NCI-H1092 (cell line): ENCODE data around the gene TMBIM4.
A peak's percentile ranks its signal among the peaks of the same experiment; 100 is the strongest.
"Not testable (repeated sequence)": the region's sequence is repeated elsewhere in the genome, so short reads cannot be mapped to it uniquely, and the experiment has no call there.

ENCODE experiments used
- DNase-seq: peaks from one replicate; lab custom pipeline; 2025; lab: John Stamatoyannopoulos, UW

The TMBIM4 gene, protein sequence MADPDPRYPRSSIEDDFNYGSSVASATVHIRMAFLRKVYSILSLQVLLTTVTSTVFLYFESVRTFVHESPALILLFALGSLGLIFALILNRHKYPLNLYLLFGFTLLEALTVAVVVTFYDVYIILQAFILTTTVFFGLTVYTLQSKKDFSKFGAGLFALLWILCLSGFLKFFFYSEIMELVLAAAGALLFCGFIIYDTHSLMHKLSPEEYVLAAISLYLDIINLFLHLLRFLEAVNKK

GRCh38 chr12:66169221-66170170 is at the start of gene TMBIM4:
TSS of gene TMBIM4 (minus strand) at chr12:66169996. CDS start at chr12:66169951, 45 bp downstream.
- peak; percentile 83 for DNase-seq

DNA sequence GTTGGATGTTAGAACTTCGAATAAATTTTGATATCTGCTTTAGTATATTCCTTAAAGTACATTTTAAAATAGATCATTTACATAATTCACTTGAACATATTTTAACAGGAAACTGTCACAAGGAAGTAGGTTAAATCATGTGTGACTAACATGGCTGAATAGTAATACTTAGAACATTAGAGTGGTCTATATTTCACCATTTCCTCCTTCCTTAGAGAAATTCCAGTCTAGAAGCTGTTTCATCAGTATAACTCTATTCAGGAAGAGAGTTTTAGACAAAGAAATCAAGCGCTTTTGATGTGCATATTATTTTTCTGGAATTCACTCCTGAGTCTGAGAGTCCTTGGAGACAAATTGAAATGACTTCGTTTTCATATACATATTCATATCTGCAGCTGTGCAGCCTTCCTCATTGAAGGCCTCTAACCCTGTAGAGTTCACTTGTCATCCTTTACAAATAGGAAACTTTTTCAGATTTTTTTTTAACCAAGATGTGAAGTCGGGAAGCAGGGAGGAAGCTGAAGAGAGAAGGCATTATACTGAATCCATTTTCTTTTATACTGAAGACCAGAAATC is 47.6 kb upstream of the TMBIM4 start:
- DNase-seq: no peak

- DNase-seq: not testable (repeated sequence)
Observed at GRCh38 chr12:66213011-66213410, 43.2 kb upstream of the TMBIM4 start.

DNA sequence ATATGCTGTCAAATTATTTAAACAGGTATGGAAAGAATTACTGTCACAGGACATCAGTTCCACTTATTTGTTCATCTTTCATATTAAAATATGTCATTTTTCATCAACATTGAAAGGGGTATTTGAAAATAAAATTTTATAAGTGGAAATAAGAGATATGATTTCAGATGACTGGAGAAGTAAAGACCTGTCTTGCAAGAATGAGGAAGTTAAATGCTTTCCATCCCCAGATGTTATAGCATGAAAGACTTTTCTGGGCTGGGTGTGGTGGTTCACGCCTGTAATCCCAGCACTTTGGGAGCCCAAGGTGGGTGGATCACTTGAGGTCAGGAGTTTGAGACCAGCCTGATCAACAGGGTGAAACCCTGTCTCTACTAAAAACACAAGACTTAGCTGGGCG is 41.8 kb upstream of the TMBIM4 start:
- DNase-seq: not testable (repeated sequence)

DNA sequence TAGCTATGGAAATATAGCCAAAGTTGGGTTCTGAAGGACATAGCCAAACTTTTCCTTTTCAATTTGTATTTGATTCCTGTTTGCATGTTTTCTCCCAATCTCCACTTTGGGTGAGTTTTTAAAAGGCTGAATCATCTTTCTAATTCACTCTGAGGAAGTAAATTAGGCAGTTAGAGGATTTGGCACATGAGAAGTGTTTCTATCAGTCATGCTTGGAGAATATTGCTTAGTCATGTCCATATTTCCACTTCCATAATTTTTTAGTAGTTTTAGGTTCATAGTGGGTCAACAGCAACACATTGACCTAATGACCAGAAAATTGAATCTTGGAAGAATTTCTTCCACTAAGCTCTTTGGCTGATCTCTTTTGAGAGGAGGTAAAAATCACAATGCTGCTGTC is 41.0 kb upstream of the TMBIM4 start:
- no peak for DNase-seq

- DNase-seq: no peak
Observed at GRCh38 chr12:66206141-66206540, 36.3 kb upstream of the TMBIM4 start.

DNA sequence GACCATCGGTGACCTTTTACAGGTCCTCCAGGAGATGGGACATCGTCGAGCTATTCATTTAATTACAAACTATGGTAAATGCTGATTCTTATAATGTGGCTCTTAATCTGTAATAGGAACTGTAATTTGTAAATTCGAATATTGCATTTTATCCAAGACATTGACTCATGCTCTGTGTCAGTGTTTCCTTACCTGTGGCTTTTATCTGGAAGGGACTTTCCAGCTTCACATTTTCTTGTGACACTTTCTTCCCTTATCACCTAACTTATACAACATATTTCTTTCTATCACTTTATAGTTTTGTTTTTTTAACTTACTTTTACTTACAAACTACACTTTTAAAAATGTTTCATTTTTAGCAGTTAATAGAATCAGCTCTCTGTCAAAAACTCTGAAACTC is 34.0 kb upstream of the TMBIM4 start:
- DNase-seq: no peak

- DNase-seq: no peak
Observed at GRCh38 chr12:66199831-66200509, 30.2 kb upstream of the TMBIM4 start.

DNA sequence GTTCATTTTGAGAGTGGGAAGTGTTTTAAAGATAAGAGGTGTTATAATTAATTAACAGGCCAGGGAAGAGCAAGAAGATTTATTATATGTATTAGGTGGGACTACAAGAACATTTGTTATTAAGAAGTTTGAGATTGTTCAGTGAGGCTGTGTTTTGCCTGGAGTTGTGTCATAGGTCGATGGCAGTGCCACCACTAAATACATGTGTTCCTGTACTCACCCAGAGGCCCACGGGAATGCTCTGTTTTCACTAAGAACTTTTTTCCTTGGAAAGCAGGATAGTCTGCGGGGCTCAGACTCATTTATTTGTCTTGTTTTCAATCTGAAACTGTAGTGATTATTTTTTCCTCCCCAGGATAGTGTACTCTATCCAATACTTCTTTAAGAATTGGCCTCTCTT is 29.3 kb upstream of the TMBIM4 start:
- no peak for DNase-seq

GRCh38 chr12:66197495-66197921 is 27.7 kb upstream of the TMBIM4 start:
- no peak for DNase-seq

DNA sequence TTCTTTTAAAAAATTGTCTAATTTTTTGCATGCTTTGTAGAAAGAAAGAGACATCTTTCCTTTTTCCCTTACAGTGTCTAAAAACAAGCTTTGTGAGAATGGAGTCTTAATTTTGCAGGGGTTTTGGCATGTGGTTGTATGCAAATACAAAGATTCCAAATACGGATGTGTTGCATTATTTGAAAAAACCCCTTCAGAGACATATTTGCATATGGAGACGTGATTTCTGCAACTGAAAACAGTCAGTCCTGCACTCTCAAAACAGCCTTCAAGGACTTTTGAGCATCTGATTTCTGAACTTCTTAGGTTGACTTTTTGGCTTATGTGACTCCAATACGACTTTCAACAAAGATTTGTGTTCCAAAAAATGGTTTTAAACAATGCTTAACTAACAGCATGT is 27.0 kb upstream of the TMBIM4 start:
- no peak for DNase-seq

- no peak for DNase-seq
Observed at GRCh38 chr12:66195242-66195641, 25.4 kb upstream of the TMBIM4 start.

GRCh38 chr12:66194122-66194521 is 24.3 kb upstream of the TMBIM4 start:
- no peak for DNase-seq

- peak; percentile 24 for DNase-seq
Observed at GRCh38 chr12:66191547-66192126, 21.8 kb upstream of the TMBIM4 start.

DNA sequence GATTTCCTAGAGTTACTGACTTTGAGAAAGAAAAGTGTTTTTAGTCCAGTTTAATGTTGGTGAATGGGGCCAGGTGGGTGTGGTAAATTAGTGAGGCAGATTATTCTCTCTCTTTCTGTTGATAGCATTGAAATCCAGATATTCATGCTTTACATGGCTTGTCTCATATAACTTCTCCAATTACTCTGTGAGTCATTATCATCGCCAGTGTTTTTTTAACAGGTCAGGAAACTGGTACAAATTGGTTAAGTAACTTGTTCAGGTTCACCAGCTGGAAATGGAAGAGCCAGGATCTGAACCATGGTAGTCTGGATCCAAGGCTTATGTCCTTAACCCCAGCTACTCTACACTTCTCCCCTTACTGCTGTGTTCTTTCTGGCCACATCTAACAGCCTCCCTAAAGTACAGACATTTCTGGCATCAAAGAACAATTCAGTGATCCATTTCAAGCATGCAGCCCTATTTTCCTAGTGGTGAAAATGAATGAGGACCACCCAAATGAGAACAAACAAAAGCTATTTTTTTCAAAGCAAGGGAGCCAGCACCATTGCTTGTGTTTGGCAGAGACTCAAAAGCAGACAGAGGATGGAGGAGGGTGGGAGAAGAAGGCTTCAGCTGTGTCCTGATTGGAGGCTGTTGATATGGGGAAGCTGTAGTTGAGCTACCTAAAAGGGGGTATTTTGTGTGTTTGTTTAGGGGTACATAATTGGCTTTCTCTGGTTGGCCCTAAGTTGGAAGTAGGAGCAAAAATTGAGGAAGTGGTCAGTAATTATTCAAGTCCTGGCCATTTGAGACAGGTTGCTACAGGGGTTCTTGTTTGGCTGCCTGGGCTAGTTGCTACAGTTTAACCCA is 20.9 kb upstream of the TMBIM4 start:
- DNase-seq: no peak

GRCh38 chr12:66189889-66190288 is 20.1 kb upstream of the TMBIM4 start:
- DNase-seq: no peak

- DNase-seq: no peak
Observed at GRCh38 chr12:66189486-66189843, 19.7 kb upstream of the TMBIM4 start.

GRCh38 chr12:66188584-66189485 is 19.0 kb upstream of the TMBIM4 start, which contains the start of gene IRAK3:
TSS of gene IRAK3 (plus strand) at chr12:66189214. CDS start at chr12:66189300, 86 bp downstream.
- peak; percentile 37 for DNase-seq

DNA sequence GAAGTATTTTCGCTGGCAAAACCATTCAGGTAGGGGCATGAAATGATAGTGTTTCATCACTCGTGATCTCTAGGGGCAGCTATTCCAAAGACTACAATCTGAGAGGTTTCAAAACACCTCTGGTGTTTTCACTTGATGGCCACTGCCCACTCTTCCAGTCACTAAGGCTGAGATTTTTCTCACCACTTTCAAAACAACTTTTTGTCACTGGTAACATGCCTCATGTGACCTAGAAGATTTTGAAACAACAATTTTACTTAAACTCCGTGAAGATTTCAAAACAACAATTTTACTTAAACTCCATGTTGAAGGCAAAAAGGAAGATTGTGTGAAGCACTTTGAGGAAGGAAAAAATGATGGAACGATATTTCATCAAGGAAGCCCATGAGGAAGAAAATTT is 18.0 kb upstream of the TMBIM4 start:
- no peak for DNase-seq

- DNase-seq: no peak
Observed at GRCh38 chr12:66187036-66187435, 17.2 kb upstream of the TMBIM4 start.
